K562 (cell line): ENCODE measurements around the gene ITGAD. TPM values are rescaled to one million over a fixed set of nuclear protein-coding genes. Genes with fewer than 3 reads are reported as not detected.

Experiments used
- BMI1 ChIP-seq: fragments of 150-350 bp; IDR thresholded peaks from 2 replicates; pipeline ENCODE4 v1.6.1; 2014; ENCODE audit warnings: low read length
- BRD4 ChIP-seq: fragments of 200-600 bp; sonication (generic); IDR thresholded peaks from 2 replicates; pipeline ENCODE4 v1.6.1; 2017; ENCODE audit warnings: inconsistent platforms
- BRD9 ChIP-seq: fragments of 450-650 bp; IDR thresholded peaks from 2 replicates; pipeline ENCODE4 v1.6.1; 2018; ENCODE audit warnings: low read depth; ENCODE audit not compliant: partially characterized antibody
- CBFA2T3 ChIP-seq: fragments of 450-650 bp; IDR thresholded peaks from 2 replicates; pipeline ENCODE4 v1.6.1; 2017
- CXXC5 ChIP-seq: fragments of 250-450 bp; sonication (Bioruptor Pico); IDR thresholded peaks from 2 replicates; pipeline ENCODE4 v1.8.0; 2022; ENCODE audit warnings: inconsistent platforms, mild to moderate bottlenecking, moderate library complexity
- ETV1 ChIP-seq: fragments of 450-650 bp; conservative IDR thresholded peaks from 2 replicates; pipeline ENCODE4 v1.6.1; 2016; ENCODE audit warnings: missing genetic modification characterization, control low read depth, low read depth, missing compliant biosample characterization
- GABPB1 ChIP-seq: sonication (generic); formaldehyde crosslinking; IDR thresholded peaks from 2 replicates; pipeline ENCODE4 v1.8.0; 2022; ENCODE audit warnings: mild to moderate bottlenecking, missing genetic modification reagents
- KAT2B ChIP-seq: IDR thresholded peaks from one replicate; pipeline ENCODE4 v1.6.1; 2012; ENCODE audit warnings: low read depth, mild to moderate bottlenecking, control low read depth, inconsistent platforms, low read length, moderate library complexity
- MBD2 ChIP-seq: sonication (generic); IDR thresholded peaks from 2 replicates; pipeline ENCODE4 v1.6.1; 2016; ENCODE audit warnings: low read depth, borderline replicate concordance
- MEF2D ChIP-seq: conservative IDR thresholded peaks from 2 replicates; pipeline ENCODE4 v1.6.1; 2016; ENCODE audit warnings: low read depth, missing genetic modification characterization, missing compliant biosample characterization
- NFE2 ChIP-seq: IDR thresholded peaks from 2 replicates; pipeline ENCODE4 v1.6.1; 2014; ENCODE audit warnings: antibody characterized with exemption, low read depth
- SRF ChIP-seq, 2 experiments: fragments of 250-450, 450-650 bp in 1 of 2; sonication (Bioruptor Pico) in 1 of 2; sonication (generic) in 1 of 2; formaldehyde crosslinking; IDR thresholded peaks; 2 replicates each; pipeline versions ENCODE4 v1.5.0 to v1.5.1; 2020 to 2022; ENCODE audit warnings: mild to moderate bottlenecking in 1 of 2, missing genetic modification reagents in 1 of 2
- TBL1XR1 ChIP-seq, 2 experiments: IDR thresholded peaks; 2 replicates each; pipeline ENCODE4 v1.6.1; 2012; ENCODE audit warnings: improper control_type of control experiment in 2 of 2, low read length in 2 of 2, mild to moderate bottlenecking in 1 of 2
- TBP ChIP-seq: optimal IDR thresholded peaks from 2 replicates; pipeline ENCODE3; 2011; ENCODE audit warnings: low read depth, low read length, improper control_type of control experiment
- ZBTB17 ChIP-seq: fragments of 450-650 bp; formaldehyde crosslinking; IDR thresholded peaks from 2 replicates; pipeline ENCODE4 v1.4.0; 2020; ENCODE audit warnings: mild to moderate bottlenecking
- ZBTB7A ChIP-seq: IDR thresholded peaks from 2 replicates; pipeline ENCODE4 v1.6.1; 2011; ENCODE audit warnings: low read depth, mild to moderate bottlenecking, low read length, moderate library complexity, borderline replicate concordance; ENCODE audit not compliant: control insufficient read depth
- ZNF239 ChIP-seq: fragments of 250-450 bp; sonication (Bioruptor Pico); IDR thresholded peaks from 2 replicates; pipeline ENCODE4 v1.4.0; 2020; ENCODE audit warnings: mild to moderate bottlenecking
- ZSCAN32 ChIP-seq: fragments of 450-650 bp; formaldehyde crosslinking; IDR thresholded peaks from 2 replicates; pipeline ENCODE4 v1.4.0; 2020; ENCODE audit warnings: mild to moderate bottlenecking, moderate library complexity
- polyA plus RNA-seq, 8 experiments: library from polyadenylated mRNA; depleted of rRNA in 4 of 8; stranded (reverse) in 5 of 8; unstranded in 3 of 8; fragments of >200 nt; fragmentation: Nextera tagmentation in 2 of 8; fragmentation: Illumina TruSeq in 1 of 8; extraction: Ambion mirVana in 2 of 8; extraction: Trizol in 1 of 8; gene quantifications; 2 replicates each; pipeline versions ENCODE4 v1.2.1 to v1.2.3, GENCODE V29; 2011 to 2014; ENCODE audit warnings: inconsistent platforms in 1 of 8, missing spikeins in 1 of 8
- total RNA-seq, 7 experiments: library from RNA; depleted of rRNA in 6 of 7; stranded (reverse); fragments of >200 nt in 6 of 7; fragmentation: Illumina TruSeq in 2 of 7; extraction: Trizol in 2 of 7; gene quantifications; 2 replicates each; pipeline versions ENCODE4 v1.2.1 to v1.2.3, GENCODE V29; 2011 to 2021; ENCODE audit warnings: low replicate concordance in 1 of 7
- TF ChIP-seq, protein P1 (sequence below), 2 experiments: fragments of 450-650 bp in 1 of 2; sonication (generic) in 1 of 2; formaldehyde crosslinking; conservative IDR thresholded peaks; 2 replicates each; pipeline versions ENCODE4 v1.4.0 to v1.8.1; 2020 to 2022; ENCODE audit warnings: mild to moderate bottlenecking in 1 of 2, missing genetic modification reagents in 1 of 2
- TF ChIP-seq, protein P2 (sequence below), 2 experiments: fragments of 450-650 bp; conservative IDR thresholded peaks; 2 replicates each; pipeline ENCODE4 v1.6.1; 2017; ENCODE audit warnings: mild to moderate bottlenecking in 2 of 2, moderate library complexity in 2 of 2
- TF ChIP-seq, protein P3 (sequence below): sonication (generic); formaldehyde crosslinking; IDR thresholded peaks from 2 replicates; pipeline ENCODE4 v1.8.0; 2022; ENCODE audit warnings: missing genetic modification reagents, mild to moderate bottlenecking, moderate library complexity, borderline replicate concordance
- TF ChIP-seq, protein P4 (sequence below): sonication (generic); formaldehyde crosslinking; IDR thresholded peaks from 2 replicates; pipeline ENCODE4 v1.9.0; 2022; ENCODE audit warnings: mild to moderate bottlenecking, missing genetic modification reagents

The ITGAD gene
- total and polyA plus RNA-seq, 9 of the 15 experiments (the other 6 are each of a cell fraction or from before 2014, with no cell fraction given): not detected

DNA sequence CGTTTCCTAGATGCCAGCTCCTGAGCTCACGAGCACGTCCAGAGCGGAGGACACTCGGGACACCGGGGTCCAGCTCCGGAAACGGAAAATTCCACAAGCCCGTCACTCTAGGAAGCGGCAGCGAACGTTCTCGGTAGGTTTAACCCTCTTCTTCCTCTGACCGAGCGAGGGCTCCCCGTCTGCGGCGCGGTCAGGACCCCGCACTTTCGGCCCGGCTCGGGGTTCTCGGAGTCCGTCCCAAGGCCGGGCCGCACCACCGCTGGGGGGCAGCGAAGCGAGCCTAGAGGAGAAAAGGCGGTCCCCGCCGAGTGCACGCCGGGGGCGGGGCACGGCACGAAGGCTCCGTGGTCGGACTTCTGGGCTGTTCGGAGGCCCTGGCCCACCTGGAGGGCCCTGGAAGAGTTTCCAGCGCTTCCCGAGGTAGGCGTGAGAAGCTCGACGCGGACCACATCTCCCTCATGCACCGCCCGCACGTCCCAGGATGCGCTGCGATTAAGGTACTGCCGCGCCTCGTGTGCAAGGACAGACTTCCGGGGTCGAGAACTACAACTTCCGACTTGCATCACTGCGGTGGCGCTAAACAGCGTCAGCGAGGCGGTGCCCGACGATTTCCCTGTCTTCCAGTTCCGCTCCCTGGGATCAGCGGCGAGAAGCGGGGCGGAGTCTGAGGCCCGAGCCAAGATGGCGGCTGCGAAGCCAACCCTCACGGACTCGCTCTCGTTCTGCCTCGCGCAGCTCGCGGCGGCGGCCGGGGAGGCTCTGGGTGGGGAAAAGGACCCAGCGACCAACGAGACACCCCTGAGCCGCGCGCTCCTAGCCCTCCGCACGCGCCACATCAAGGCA is 65.9 kb downstream of the ITGAD start, which contains the start of gene ARMC5 (continued):
- TF ChIP-seq ETV1 (tag) (peak; percentile 77), BRD9 (no peak), ZNF239 (peak; percentile 44; the same call in 1 of the 2 replicates), GABPB1 (peak; percentile 91), ZBTB17 (CRISPR knock-in tag) (peak; percentile 84; the same call in 1 of the 2 replicates), SRF (CRISPR knock-in tag; IDR thresholded peaks at IDR 0.05) (no peak; a peak in 1 of 4 replicates), TBL1XR1 (IDR thresholded peaks at IDR 0.05; ENCODE audit: low read length in 2 of 2) (peak; percentile 26 to 77; a peak in 1 of 4 replicates), KAT2B (no peak), BRD4 (peak; percentile 69; the same call in 1 of the 2 replicates), ZSCAN32 (CRISPR knock-in tag) (0 out of 2 replicates have a peak, but pooled peaks have one; percentile 45), TBP (peak; percentile 96), CBFA2T3 (0 out of 2 replicates have a peak, but pooled peaks have one; percentile 11), CXXC5 (peak; percentile 90), NFE2 (no peak), BMI1 (no peak), MBD2 (peak; percentile 71), ZBTB7A (peak; percentile 58), MEF2D (no peak)
- TF ChIP-seq, protein P1, sequence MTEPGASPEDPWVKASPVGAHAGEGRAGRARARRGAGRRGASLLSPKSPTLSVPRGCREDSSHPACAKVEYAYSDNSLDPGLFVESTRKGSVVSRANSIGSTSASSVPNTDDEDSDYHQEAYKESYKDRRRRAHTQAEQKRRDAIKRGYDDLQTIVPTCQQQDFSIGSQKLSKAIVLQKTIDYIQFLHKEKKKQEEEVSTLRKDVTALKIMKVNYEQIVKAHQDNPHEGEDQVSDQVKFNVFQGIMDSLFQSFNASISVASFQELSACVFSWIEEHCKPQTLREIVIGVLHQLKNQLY (CRISPR knock-in tag; conservative IDR thresholded peaks at IDR 0.05): peak in 1 of 2 experiments; percentile 15; a peak in 2 of 4 replicates
- TF ChIP-seq, protein P2, sequence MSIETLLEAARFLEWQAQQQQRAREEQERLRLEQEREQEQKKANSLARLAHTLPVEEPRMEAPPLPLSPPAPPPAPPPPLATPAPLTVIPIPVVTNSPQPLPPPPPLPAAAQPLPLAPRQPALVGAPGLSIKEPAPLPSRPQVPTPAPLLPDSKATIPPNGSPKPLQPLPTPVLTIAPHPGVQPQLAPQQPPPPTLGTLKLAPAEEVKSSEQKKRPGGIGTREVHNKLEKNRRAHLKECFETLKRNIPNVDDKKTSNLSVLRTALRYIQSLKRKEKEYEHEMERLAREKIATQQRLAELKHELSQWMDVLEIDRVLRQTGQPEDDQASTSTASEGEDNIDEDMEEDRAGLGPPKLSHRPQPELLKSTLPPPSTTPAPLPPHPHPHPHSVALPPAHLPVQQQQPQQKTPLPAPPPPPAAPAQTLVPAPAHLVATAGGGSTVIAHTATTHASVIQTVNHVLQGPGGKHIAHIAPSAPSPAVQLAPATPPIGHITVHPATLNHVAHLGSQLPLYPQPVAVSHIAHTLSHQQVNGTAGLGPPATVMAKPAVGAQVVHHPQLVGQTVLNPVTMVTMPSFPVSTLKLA (conservative IDR thresholded peaks at IDR 0.05): peak; percentile 96 to 97
- TF ChIP-seq, protein P3, sequence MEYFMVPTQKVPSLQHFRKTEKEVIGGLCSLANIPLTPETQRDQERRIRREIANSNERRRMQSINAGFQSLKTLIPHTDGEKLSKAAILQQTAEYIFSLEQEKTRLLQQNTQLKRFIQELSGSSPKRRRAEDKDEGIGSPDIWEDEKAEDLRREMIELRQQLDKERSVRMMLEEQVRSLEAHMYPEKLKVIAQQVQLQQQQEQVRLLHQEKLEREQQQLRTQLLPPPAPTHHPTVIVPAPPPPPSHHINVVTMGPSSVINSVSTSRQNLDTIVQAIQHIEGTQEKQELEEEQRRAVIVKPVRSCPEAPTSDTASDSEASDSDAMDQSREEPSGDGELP (CRISPR knock-in tag): peak; percentile 84; the same call in 1 of the 2 replicates
- TF ChIP-seq, protein P4, sequence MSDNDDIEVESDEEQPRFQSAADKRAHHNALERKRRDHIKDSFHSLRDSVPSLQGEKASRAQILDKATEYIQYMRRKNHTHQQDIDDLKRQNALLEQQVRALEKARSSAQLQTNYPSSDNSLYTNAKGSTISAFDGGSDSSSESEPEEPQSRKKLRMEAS: peak; percentile 95
